HepG2 (cell line): ENCODE results near the gene ASIC5.

Experiments
- FLYWCH1 ChIP-seq: sonication (generic); formaldehyde crosslinking; IDR thresholded peaks from 2 replicates; pipeline ENCODE4 v1.8.1; 2023; ENCODE audit warnings: mild to moderate bottlenecking, missing genetic modification reagents
- TF ChIP-seq, protein P1 (sequence below): sonication (generic); formaldehyde crosslinking; IDR thresholded peaks from 2 replicates; pipeline ENCODE4 v1.5.1; 2020; ENCODE audit warnings: missing genetic modification reagents, mild to moderate bottlenecking, borderline replicate concordance

DNA sequence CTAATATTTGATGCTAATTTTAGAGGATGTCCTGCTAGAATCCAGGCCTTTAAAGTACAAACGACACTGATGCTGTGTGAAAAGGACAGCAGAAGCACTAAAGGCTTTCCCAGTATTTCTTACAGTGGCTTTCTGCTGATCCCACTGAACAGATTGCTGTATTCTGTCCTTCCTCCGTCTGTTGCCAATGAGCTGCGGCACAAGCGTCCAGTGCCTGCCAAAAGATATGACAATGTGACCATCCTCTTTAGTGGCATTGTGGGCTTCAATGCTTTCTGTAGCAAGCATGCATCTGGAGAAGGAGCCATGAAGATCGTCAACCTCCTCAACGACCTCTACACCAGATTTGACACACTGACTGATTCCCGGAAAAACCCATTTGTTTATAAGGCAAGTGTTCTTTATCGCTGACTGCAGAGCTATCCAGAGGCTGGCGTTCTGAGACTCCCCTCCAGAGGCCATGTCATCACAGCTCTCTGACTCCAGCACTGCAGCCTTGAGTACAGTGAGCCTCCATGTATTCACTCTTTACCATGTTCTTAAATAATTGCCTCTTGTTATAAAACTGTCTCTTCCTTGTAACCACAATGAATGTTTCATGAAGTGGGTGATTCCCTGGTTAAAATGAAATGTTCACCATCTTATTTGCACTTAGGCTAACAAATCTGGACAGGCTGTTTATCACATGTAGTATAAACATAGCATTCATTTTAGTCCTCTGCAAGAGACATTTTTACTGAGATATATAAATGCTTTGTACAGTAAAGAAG lies 63.7 kb downstream of the ASIC5 start:
- TF ChIP-seq, protein P1, sequence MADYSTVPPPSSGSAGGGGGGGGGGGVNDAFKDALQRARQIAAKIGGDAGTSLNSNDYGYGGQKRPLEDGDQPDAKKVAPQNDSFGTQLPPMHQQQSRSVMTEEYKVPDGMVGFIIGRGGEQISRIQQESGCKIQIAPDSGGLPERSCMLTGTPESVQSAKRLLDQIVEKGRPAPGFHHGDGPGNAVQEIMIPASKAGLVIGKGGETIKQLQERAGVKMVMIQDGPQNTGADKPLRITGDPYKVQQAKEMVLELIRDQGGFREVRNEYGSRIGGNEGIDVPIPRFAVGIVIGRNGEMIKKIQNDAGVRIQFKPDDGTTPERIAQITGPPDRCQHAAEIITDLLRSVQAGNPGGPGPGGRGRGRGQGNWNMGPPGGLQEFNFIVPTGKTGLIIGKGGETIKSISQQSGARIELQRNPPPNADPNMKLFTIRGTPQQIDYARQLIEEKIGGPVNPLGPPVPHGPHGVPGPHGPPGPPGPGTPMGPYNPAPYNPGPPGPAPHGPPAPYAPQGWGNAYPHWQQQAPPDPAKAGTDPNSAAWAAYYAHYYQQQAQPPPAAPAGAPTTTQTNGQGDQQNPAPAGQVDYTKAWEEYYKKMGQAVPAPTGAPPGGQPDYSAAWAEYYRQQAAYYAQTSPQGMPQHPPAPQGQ (CRISPR knock-in tag), result no peak
- TF ChIP-seq FLYWCH1 (CRISPR knock-in tag), result no peak
